SK-N-SH (cell line): ENCODE measurements around the gene PSMB8. TPM values are rescaled to one million over a fixed set of nuclear protein-coding genes. Genes with fewer than 3 reads are reported as not detected.

Experiments used
- CTCF ChIA-PET: fragments of 300-600, 350-600 bp; formaldehyde crosslinking; extraction: SDS; loops from one replicate; lab custom pipeline; 2021; lab: Yijun Ruan, JAX
- POLR2A ChIA-PET: fragments of 350-600 bp; sonication (Branson Sonifier 250); formaldehyde crosslinking; extraction: SDS; loops from one replicate; lab custom pipeline; 2020; ENCODE audit warnings: antibody characterized with exemption, inconsistent platforms; lab: Yijun Ruan, JAX
- DNase-seq: peaks from one replicate; pipeline ENCODE4 v3.0.0; 2012
- H2AFZ ChIP-seq: fragments of 200-600 bp; sonication (generic); 2 replicates; pipeline ENCODE4 v1.8.1; 2016; ENCODE audit warnings: antibody characterized with exemption, mild to moderate bottlenecking, low read depth
- H3F3A ChIP-seq: fragments of 200-600 bp; sonication (generic); replicated peaks from 2 replicates; pipeline ENCODE3; 2016; ENCODE audit warnings: antibody characterized with exemption, mild to moderate bottlenecking; ENCODE audit not compliant: insufficient read depth
- H3K27ac ChIP-seq, 2 experiments: fragments of 200-500 bp in 1 of 2; fragments of 200-600 bp in 1 of 2; sonication (Bioruptor generic) in 1 of 2; sonication (generic), shearing (Covaris generic) in 1 of 2; 2 replicates each; pipeline versions ENCODE4 v1.5.1 to v1.6.1; 2014 to 2016; ENCODE audit warnings: low read depth in 2 of 2, inconsistent platforms in 1 of 2, low read length in 1 of 2, mild to moderate bottlenecking in 1 of 2, mixed read lengths in 1 of 2
- H3K27me3 ChIP-seq: fragments of 200-600 bp; sonication (generic), shearing (Covaris generic); 2 replicates; pipeline ENCODE4 v1.6.1; 2016; ENCODE audit warnings: mixed run types; ENCODE audit not compliant: insufficient read depth
- H3K36me3 ChIP-seq, 2 experiments: fragments of 200-500 bp in 1 of 2; fragments of 200-600 bp in 1 of 2; sonication (Bioruptor generic) in 1 of 2; sonication (generic) in 1 of 2; replicated peaks in 1 of 2; 2 replicates each; pipeline versions ENCODE3 to v1.5.1; 2014 to 2016; ENCODE audit warnings: low read length in 1 of 2, mild to moderate bottlenecking in 1 of 2; ENCODE audit not compliant: insufficient read depth in 2 of 2, control insufficient read depth in 1 of 2
- H3K4me1 ChIP-seq, 2 experiments: fragments of 200-500 bp in 1 of 2; fragments of 200-600 bp in 1 of 2; sonication (Bioruptor generic) in 1 of 2; sonication (generic), shearing (Covaris generic) in 1 of 2; 2 replicates each; pipeline versions ENCODE4 v1.5.1 to v1.6.1; 2014 to 2016; ENCODE audit warnings: low read depth in 1 of 2, low read length in 1 of 2, mixed run types in 1 of 2; ENCODE audit not compliant: insufficient read depth in 2 of 2, control insufficient read depth in 1 of 2
- H3K4me2 ChIP-seq: fragments of 200-600 bp; sonication (generic), shearing (Covaris generic); 2 replicates; pipeline ENCODE4 v1.6.1; 2017; ENCODE audit warnings: mixed run types
- H3K4me3 ChIP-seq, 2 experiments: fragments of 200-500 bp in 1 of 2; fragments of 200-600 bp in 1 of 2; sonication (Bioruptor generic) in 1 of 2; sonication (generic), shearing (Covaris generic) in 1 of 2; 2 replicates each; pipeline versions ENCODE4 v1.5.1 to v1.8.1; 2014 to 2016; ENCODE audit warnings: low read depth in 2 of 2, inconsistent platforms in 1 of 2, low read length in 1 of 2, mild to moderate bottlenecking in 1 of 2, mixed read lengths in 1 of 2, moderate library complexity in 1 of 2
- H3K79me2 ChIP-seq: fragments of 200-600 bp; sonication (generic); 2 replicates; pipeline ENCODE4 v1.8.1; 2017; ENCODE audit warnings: mild to moderate bottlenecking; ENCODE audit not compliant: insufficient read depth
- H3K9ac ChIP-seq: fragments of 200-600 bp; sonication (generic); 2 replicates; pipeline ENCODE4 v1.6.1; 2017; ENCODE audit warnings: mixed run types
- H3K9me2 ChIP-seq: fragments of 200-600 bp; sonication (generic); 2 replicates; pipeline ENCODE4 v1.6.1; 2017; ENCODE audit warnings: mixed run types
- H3K9me3 ChIP-seq: fragments of 200-600 bp; sonication (generic); 2 replicates; pipeline ENCODE4 v1.6.1; 2017; ENCODE audit warnings: mixed run types, mild to moderate bottlenecking, moderate library complexity
- H4K20me1 ChIP-seq: fragments of 200-600 bp; sonication (generic); 2 replicates; pipeline ENCODE4 v1.6.1; 2017; ENCODE audit warnings: mild to moderate bottlenecking, mixed run types; ENCODE audit not compliant: insufficient read depth
- CTCF ChIP-seq: fragments of 200-600 bp; sonication (generic); IDR thresholded peaks from 2 replicates; pipeline ENCODE4 v1.6.1; 2017; ENCODE audit warnings: antibody characterized with exemption, mild to moderate bottlenecking, moderate library complexity
- FOXM1 ChIP-seq: IDR thresholded peaks from 2 replicates; pipeline ENCODE4 v1.4.0; 2012; ENCODE audit warnings: low read depth, mild to moderate bottlenecking
- GABPA ChIP-seq: IDR thresholded peaks from 2 replicates; pipeline ENCODE4 v1.4.0; 2012; ENCODE audit warnings: low read depth, mild to moderate bottlenecking
- IRF3 ChIP-seq: fragments of 150-350 bp; IDR thresholded peaks from 2 replicates; pipeline ENCODE4 v1.6.1; 2016; ENCODE audit warnings: mild to moderate bottlenecking, low read depth, low read length
- MEF2A ChIP-seq: IDR thresholded peaks from 2 replicates; pipeline ENCODE4 v1.4.0; 2012; ENCODE audit warnings: low read depth, borderline replicate concordance
- MXI1 ChIP-seq: IDR thresholded peaks from 2 replicates; pipeline ENCODE4 v1.6.1; 2012; ENCODE audit warnings: mild to moderate bottlenecking, low read depth, low read length, improper control_type of control experiment
- NRF1 ChIP-seq: IDR thresholded peaks from 2 replicates; pipeline ENCODE4 v1.6.1; 2012; ENCODE audit warnings: low read depth, mild to moderate bottlenecking, low read length
- RCOR1 ChIP-seq: fragments of 150-350 bp; IDR thresholded peaks from 2 replicates; pipeline ENCODE4 v1.6.1; 2017; ENCODE audit warnings: antibody characterized with exemption, low read length
- RFX5 ChIP-seq: IDR thresholded peaks from 2 replicates; pipeline ENCODE4 v1.6.1; 2012; ENCODE audit warnings: mild to moderate bottlenecking, improper control_type of control experiment, low read length
- RXRA ChIP-seq: IDR thresholded peaks from 2 replicates; pipeline ENCODE4 v1.4.0; 2012; ENCODE audit warnings: low read depth, mild to moderate bottlenecking, borderline replicate concordance
- SMC3 ChIP-seq: IDR thresholded peaks from 2 replicates; pipeline ENCODE4 v1.6.1; 2012; ENCODE audit warnings: low read depth, low read length, improper control_type of control experiment
- TCF12 ChIP-seq: IDR thresholded peaks from 2 replicates; pipeline ENCODE4 v1.4.0; 2012
- USF2 ChIP-seq: fragments of 150-350 bp; IDR thresholded peaks from 2 replicates; pipeline ENCODE4 v1.6.1; 2017; ENCODE audit warnings: antibody characterized with exemption, low read length, low read depth, borderline replicate concordance
- WGBS: methylation state at CpG from one replicate; pipeline ENCODE4 v1.1.6; 2017; ENCODE audit warnings: low lambda C conversion rate; 5-methylcytosine and 5-hydroxymethylcytosine counted together
- polyA plus RNA-seq, 3 experiments: library from polyadenylated mRNA; depleted of rRNA; stranded (reverse); fragments of >200 nt; gene quantifications; 2 replicates each; pipeline ENCODE4 v1.2.3, GENCODE V29; 2012
- TF ChIP-seq, protein P1 (sequence below): IDR thresholded peaks from 2 replicates; pipeline ENCODE4; 2012
- TF ChIP-seq, protein P2 (sequence below): IDR thresholded peaks from 2 replicates; pipeline ENCODE4 v1.4.0; 2012; ENCODE audit warnings: low read depth, borderline replicate concordance

PSMB8 gene
- polyA plus RNA-seq, 1 of the 3 experiments (the other 2 are of a cell fraction), result 52.8 TPM

- POLR2A ChIA-PET, result no interaction called here
- H3F3A ChIP-seq, result no peaks in the 10 kb centered on the region
- no peaks in the 10 kb centered on the region for H3K9me3 ChIP-seq
- no peak overlapping the region for H3K4me3 ChIP-seq
- no peak for TF ChIP-seq MEF2A
- no peak for TF ChIP-seq CTCF
- no peak for TF ChIP-seq NRF1
- TF ChIP-seq USF2, result no peak
- TF ChIP-seq SMC3, result no peak
- no peak for TF ChIP-seq TCF12
- TF ChIP-seq, protein P1, sequence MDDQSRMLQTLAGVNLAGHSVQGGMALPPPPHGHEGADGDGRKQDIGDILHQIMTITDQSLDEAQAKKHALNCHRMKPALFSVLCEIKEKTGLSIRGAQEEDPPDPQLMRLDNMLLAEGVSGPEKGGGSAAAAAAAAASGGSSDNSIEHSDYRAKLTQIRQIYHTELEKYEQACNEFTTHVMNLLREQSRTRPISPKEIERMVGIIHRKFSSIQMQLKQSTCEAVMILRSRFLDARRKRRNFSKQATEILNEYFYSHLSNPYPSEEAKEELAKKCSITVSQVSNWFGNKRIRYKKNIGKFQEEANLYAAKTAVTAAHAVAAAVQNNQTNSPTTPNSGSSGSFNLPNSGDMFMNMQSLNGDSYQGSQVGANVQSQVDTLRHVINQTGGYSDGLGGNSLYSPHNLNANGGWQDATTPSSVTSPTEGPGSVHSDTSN, result no peak
- TF ChIP-seq FOXM1, result no peak
- no peak for TF ChIP-seq RFX5
- TF ChIP-seq RXRA, result no peak
- no peak for TF ChIP-seq RCOR1
- TF ChIP-seq IRF3, result no peak
- no peak for TF ChIP-seq GABPA
- TF ChIP-seq, protein P2, sequence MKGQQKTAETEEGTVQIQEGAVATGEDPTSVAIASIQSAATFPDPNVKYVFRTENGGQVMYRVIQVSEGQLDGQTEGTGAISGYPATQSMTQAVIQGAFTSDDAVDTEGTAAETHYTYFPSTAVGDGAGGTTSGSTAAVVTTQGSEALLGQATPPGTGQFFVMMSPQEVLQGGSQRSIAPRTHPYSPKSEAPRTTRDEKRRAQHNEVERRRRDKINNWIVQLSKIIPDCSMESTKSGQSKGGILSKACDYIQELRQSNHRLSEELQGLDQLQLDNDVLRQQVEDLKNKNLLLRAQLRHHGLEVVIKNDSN, result no peak
- TF ChIP-seq MXI1, result no peak
- H3K79me2 ChIP-seq, result no peaks in the 10 kb centered on the region
- H3K27me3 ChIP-seq, result no peaks in the 10 kb centered on the region
- no peak overlapping the region for H2AFZ ChIP-seq
- no peaks in the 10 kb centered on the region for H3K9me2 ChIP-seq
- DNase-seq, result no peak
- no peaks in the 10 kb centered on the region for H4K20me1 ChIP-seq
- peaks cover 8 to 20% of the 10 kb centered on the region in 2 experiments for H3K36me3 ChIP-seq
- no peak overlapping the region for H3K4me2 ChIP-seq
- 98% methylated on average over 5 of the region's 5 CpGs for WGBS
- no peaks in the 10 kb centered on the region for H3K4me1 ChIP-seq
- H3K27ac ChIP-seq, result no peak overlapping the region
- CTCF ChIA-PET, result interaction anchor here (1.2 to 5.5 kb wide), 2 partner anchors 8 to 184 kb away, joined by 3 to 70 read pairs; partner anchors contain the start of gene TAP2
- H3K9ac ChIP-seq, result no peak overlapping the region
These were observed 13.8 kb downstream of the PSMB8 start for GRCh38 chr6:32830017-32830416.
